H1 (cell line): ENCODE data around the gene HCAR2.

ENCODE experiments used
- CBX8 ChIP-seq: fragments of 300-800, 300-1000 bp; sonication (generic); IDR thresholded peaks from 2 replicates; pipeline ENCODE4 v1.7.1; 2016; ENCODE audit warnings: low read depth, low read length, borderline replicate concordance
- CEBPB ChIP-seq: IDR thresholded peaks from 2 replicates; pipeline ENCODE4 v1.6.1; 2012; ENCODE audit warnings: low read depth, low read length
- CTCF ChIP-seq, 3 experiments: IDR thresholded peaks; 1 replicate in 2 of 3; 2 replicates in 1 of 3; pipeline versions ENCODE4 v1.5.1 to v1.6.1; 2011; ENCODE audit warnings: low read length in 3 of 3, mild to moderate bottlenecking in 3 of 3, inconsistent platforms in 2 of 3, low read depth in 1 of 3, moderate library complexity in 1 of 3; ENCODE audit not compliant: insufficient read depth in 1 of 3; ENCODE audit errors: control extremely low read depth in 1 of 3
- EZH2 ChIP-seq: fragments of 200-600 bp; sonication (generic); IDR thresholded peaks from 2 replicates; pipeline ENCODE4 v1.7.1; 2012; ENCODE audit warnings: low read depth, mild to moderate bottlenecking, moderate library complexity, low read length, inconsistent platforms; ENCODE audit not compliant: severe bottlenecking
- GABPA ChIP-seq: IDR thresholded peaks from 2 replicates; pipeline ENCODE4 v1.6.1; 2011; ENCODE audit warnings: mild to moderate bottlenecking, low read length, moderate library complexity, borderline replicate concordance; ENCODE audit not compliant: insufficient read depth
- MAX ChIP-seq: IDR thresholded peaks from 2 replicates; pipeline ENCODE4 v1.6.1; 2012; ENCODE audit warnings: inconsistent platforms
- PHF8 ChIP-seq: fragments of 200-600 bp; sonication (generic); conservative IDR thresholded peaks from 2 replicates; pipeline ENCODE4 v1.7.1; 2012; ENCODE audit warnings: low read depth, mild to moderate bottlenecking, inconsistent platforms, low read length, moderate library complexity
- POLR2A ChIP-seq, 2 experiments: IDR thresholded peaks; 1 replicate in 1 of 2; 2 replicates in 1 of 2; pipeline ENCODE4 v1.6.1; 2011; ENCODE audit warnings: low read depth in 2 of 2, low read length in 2 of 2, mild to moderate bottlenecking in 2 of 2; ENCODE audit errors: control extremely low read depth in 1 of 2

GRCh38 chr12:122651520-122652224 is 51.5 kb downstream of the HCAR2 start:
- TF ChIP-seq CTCF (IDR thresholded peaks at IDR 0.05; ENCODE audit: control extremely low read depth in 1 of 3, insufficient read depth in 1 of 3, low read depth in 1 of 3, low read length in 3 of 3): no peak
- TF ChIP-seq CEBPB: no peak
- TF ChIP-seq MAX: no peak
- TF ChIP-seq GABPA: no peak
- TF ChIP-seq POLR2A (IDR thresholded peaks at IDR 0.05; ENCODE audit: control extremely low read depth in 1 of 2, low read depth in 2 of 2, low read length in 2 of 2): no peak
- TF ChIP-seq EZH2: no peak
- TF ChIP-seq PHF8: no peak
- TF ChIP-seq CBX8: no peak
